GM19438 (cell line): ENCODE data around the gene UBE2E3.

ENCODE experiments used
- ATAC-seq: cut with Tn5 transposase; IDR thresholded peaks from one replicate; pipeline ENCODE4 v1.9.1; 2021; ENCODE audit warnings: low read depth; ENCODE audit not compliant: unreplicated experiment

The UBE2E3 gene

GRCh38 chr2:180975585-180975984 lies 4.8 kb upstream of the UBE2E3 start:
- ATAC-seq: no peak

DNA sequence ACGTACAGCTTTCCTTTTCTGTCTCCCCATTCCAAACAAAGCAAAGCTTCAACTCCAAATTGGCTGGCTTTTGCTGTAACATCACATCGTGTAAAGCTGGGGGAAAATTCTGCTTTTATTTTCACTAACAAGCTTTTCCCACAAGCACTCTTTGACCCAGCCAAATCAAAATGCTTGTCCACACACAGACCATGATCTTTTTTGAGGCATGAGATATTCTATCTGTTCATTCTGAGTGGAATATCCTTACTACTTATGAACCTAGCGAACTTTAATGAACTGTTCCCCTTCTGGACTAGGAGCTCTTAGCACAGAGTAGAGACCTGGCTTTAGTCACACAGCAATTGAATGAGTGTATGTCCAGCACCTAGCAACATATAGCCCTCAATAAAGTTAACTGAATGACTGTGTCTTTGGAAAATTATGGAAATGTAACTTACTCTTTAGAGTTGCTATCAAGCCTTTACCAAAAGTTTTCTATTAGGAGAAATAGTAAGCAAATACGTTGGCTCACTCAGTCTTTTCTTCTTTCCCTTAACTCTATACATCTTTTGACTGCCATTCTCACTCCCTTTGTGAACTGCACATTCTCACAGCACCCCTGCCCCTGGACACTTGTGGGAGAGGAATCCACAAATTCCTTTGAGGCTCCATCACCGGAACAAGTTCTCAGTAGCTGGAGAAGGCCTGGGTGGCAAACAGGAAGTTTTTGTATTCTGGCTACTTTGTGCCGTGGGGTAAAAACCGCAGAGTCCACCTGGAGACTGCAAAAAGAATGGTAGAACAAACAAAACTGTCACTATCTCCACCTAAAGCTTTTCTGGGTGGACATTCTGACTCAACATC lies 1.3 kb upstream of the UBE2E3 start:
- ATAC-seq: no peak

DNA sequence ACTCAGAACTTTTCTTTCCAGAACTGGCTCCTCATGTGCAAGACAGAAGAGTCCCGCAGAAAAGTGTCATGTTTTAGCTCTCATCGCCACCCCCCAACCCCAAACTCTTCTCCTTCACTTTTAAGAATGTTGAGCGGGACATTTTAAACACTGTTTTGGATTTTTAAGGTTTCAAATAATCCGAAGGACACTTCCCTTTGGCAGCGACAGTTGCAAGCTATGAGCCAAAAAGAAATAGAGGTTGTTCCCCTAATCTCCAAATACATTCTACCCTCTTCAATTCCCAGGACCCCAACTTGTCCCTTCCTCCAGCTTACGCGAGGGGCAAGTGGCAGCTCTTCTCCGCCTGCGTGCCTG lies 678 bp upstream of the UBE2E3 start:
- no peak for ATAC-seq

DNA sequence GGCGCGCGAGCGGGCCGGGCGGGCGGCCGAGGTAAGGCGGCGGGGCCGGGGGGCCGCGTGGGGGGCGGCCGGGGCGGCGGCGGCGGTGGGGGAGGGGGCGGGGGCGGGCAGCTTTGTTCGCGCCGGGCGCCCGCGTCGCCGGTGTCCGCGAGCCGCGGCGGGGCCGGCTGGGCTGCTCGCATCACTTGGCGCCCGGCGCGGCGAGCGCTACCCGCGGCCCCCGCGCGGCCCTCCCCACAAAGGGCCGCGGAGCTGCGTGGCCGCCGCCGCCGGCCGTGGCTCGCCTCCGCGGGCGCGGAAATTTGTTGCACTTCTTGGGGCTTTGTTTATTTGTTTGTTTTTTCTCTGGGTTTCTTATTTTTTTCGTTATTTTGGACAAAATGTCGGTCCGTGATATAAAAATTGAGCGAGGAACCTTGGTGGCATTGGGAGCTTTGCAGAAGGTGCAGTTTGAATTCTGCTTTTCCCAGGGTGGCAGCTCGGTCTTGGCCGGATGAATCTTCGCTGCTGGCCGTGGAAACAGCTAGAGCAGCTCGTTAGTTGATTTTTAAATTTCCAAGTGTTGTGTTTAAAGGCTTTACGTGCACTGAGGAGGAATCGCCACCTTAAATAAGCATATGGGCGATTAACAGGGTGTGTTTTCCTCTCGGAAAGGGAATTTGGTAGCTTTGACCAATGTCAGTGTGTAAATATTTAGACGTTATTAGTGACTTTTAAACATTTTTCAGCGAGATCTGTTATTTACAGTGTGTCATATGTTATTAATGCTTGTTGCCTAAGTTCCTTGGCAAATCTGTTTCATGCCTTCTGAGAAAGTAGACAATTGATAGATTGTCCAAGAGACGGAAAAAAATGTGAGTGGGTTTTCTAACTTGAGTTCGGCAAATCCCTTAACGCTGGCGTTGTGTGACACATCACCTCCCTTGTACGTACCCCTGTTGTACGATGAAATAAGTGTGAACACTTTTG lies 822 bp downstream of the UBE2E3 start:
- ATAC-seq: no peak

DNA sequence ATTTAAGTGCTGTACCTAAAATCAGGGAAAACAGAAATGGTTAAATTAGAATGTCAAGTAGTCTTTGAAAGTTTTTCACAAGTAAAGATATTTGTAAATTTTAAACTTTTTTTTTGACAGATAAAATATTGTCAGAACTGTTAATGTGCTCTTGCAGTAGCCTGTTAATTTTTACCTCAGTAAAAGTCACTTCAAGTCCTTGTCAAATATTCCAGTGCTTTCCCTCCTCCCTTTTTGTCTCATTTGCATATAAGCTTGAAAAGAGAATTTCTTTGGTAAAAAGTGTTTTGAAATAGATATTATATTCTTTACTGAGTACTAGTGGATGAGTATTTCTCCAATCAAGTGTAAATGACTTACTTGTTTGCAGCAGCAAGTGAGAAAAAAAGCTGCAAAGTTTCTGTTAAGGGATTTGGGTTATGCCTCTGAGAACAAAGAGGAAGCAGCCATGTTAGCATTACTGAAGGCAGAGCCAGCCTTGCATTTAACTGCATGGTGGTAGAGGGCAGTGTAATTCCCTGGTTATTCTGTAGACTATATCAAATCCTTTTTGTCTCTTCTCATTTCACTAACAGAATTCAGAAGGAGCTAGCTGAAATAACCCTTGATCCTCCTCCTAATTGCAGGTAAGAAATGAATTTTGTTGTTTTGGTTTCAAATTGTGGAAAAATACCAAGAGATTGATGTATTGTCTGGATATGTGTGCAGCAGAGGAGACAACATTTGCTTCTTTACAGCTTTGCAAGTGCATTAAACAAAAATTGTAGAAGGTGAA lies 3.2 kb downstream of the UBE2E3 start:
- peak; percentile 42 for ATAC-seq

GRCh38 chr2:180985771-180986395 lies 5.5 kb downstream of the UBE2E3 start:
- ATAC-seq: no peak

- no peak for ATAC-seq
Observed at GRCh38 chr2:180987146-180987545, 6.7 kb downstream of the UBE2E3 start.

- no peak for ATAC-seq
Observed at GRCh38 chr2:180990337-180990736, 9.9 kb downstream of the UBE2E3 start.

DNA sequence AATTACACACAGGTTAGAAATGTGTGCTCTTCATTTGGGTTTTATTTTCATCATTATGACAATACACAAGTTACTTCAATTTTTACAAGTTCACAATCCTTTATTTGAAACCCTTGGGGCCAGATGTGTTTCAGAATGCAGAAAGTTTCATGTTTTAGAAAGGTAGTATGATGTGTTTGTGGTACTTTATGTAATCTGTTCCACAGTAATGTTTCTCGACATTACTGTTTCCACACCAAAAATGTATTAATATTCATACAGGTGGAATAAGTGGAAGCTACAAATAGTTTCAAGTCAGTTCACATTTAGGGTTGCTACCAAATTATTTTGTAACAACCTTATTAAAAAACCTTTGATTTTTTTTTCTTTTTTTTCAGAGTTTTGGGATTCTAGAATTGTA lies 10.4 kb downstream of the UBE2E3 start:
- no peak for ATAC-seq

DNA sequence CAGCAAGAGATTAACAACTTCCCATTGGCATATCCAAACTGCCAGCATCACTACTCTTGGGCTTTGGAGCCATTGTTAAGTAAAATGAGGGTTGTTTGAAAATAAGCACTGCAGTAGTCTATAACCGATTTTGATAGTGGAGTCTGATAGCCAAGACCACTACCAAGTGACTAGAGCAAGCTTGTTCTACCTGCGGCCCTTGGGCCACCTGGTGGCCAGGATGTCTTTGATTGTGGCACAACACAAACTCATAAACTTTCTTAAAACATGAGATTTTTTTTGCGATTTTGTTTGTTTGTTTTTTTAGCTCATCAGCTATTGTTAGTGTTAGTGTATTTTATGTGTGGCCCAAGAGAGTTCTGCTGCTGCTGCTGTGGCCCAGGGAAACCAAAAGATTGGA lies 11.0 kb downstream of the UBE2E3 start:
- no peak for ATAC-seq

GRCh38 chr2:180991820-180992219 lies 11.4 kb downstream of the UBE2E3 start:
- ATAC-seq: peak; percentile 69

DNA sequence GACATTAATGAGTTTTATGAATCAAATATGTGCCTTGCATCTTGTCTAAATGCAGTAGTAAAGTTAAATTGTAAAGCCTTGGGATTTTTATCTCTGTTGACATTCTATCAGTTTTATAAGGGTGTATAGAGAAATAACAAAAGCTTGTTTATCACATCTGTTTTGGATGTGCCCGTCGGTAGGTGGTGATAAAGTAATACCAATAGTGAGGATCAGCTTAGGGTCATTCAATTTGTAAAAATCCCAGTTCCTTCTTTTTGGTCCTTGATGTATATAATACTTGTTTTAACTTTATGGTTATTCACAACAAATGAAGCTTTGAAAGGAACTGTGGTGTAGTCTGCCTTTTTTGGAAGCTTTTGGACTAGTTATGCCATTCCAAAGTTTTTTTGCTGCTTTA lies 12.6 kb downstream of the UBE2E3 start:
- ATAC-seq: no peak

- ATAC-seq: no peak
Observed at GRCh38 chr2:180999274-180999964, 19.0 kb downstream of the UBE2E3 start.

GRCh38 chr2:181004647-181005325 lies 24.4 kb downstream of the UBE2E3 start:
- ATAC-seq: no peak

DNA sequence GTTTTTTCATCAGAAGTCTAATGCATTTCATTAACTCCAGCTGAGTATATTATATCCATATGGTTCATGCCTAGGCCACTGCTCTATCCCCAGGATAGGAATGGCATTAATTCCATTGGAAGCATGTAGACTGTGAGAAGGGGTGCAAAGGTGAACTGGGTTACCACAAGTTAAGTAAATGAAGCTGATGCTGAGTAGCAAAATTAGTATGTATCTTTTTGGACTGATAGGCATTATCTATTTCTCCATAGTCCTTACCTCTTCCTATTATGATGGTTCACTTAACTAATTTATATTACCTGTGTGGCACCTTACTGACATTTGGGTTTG lies 24.9 kb downstream of the UBE2E3 start:
- no peak for ATAC-seq

DNA sequence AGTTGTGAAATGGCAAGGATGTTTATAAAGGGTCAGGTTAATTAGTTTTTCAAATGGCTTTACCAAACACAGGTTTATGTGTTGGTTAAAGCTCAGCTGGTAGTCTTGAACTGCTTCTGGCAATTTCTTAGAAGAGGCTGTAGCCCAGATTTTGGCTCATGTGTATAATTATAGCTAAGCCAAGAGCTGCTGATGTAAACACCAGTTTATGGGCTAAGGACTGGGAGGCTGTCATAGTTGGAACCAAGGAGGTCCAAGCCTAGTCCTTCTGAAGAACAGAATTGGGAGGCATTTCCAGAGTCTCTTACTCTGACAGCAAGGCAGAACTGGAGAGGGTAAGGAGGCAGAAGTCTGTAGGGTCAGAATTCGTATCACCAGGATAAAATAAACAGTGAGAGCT lies 25.4 kb downstream of the UBE2E3 start:
- no peak for ATAC-seq

- ATAC-seq: no peak
Observed at GRCh38 chr2:181007086-181007837, 26.9 kb downstream of the UBE2E3 start.

DNA sequence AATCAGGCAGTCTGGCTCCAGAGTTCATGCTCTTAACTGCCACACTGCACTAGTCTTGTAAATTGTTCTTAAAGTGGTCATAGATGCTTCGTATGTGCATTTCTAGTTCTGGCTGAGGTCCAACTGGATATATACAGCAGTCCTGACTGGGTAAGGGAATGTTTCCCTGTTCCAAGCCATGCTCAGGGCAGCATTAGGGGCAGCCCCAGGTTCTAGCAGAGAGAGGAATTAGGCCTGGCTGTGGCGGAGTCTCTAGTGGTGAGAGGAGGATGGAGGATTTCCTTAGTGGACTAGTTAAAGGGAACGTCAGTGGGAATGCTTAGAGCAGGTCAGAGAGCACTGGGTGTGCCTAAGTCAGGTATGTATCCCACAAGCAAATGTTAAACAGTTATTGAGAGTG lies 28.0 kb downstream of the UBE2E3 start:
- no peak for ATAC-seq
